DOHH2 (cell line): ENCODE results near the gene ZNF536.

Experiments
- H3F3A ChIP-seq: fragments of 200-600 bp; sonication (generic), shearing (Covaris generic); 2 replicates; pipeline ENCODE4 v1.6.0; 2016; ENCODE audit warnings: antibody characterized with exemption, mild to moderate bottlenecking; ENCODE audit not compliant: control insufficient read depth, insufficient read depth
- H3K27ac ChIP-seq: fragments of 200-600 bp; sonication (generic); 2 replicates; pipeline ENCODE4 v1.5.1; 2014; ENCODE audit warnings: low read depth, mild to moderate bottlenecking, low read length, moderate library complexity
- H3K27me3 ChIP-seq: fragments of 200-600 bp; sonication (generic); 2 replicates; pipeline ENCODE4 v1.6.1; 2014; ENCODE audit warnings: mild to moderate bottlenecking, low read length, mixed read lengths; ENCODE audit not compliant: control insufficient read depth
- H3K36me3 ChIP-seq: fragments of 200-600 bp; sonication (generic); 2 replicates; pipeline ENCODE4 v1.6.1; 2014; ENCODE audit warnings: mild to moderate bottlenecking, low read length, moderate library complexity, mixed read lengths; ENCODE audit not compliant: control insufficient read depth
- H3K4me1 ChIP-seq: fragments of 200-600 bp; sonication (generic); 2 replicates; pipeline ENCODE4 v1.6.1; 2014; ENCODE audit warnings: mild to moderate bottlenecking, low read length, mixed read lengths; ENCODE audit not compliant: control insufficient read depth
- H3K4me2 ChIP-seq: fragments of 200-600 bp; sonication (generic); 2 replicates; pipeline ENCODE4 v1.6.0; 2014; ENCODE audit warnings: mild to moderate bottlenecking, low read length, moderate library complexity
- H3K4me3 ChIP-seq: fragments of 200-600 bp; sonication (generic); 2 replicates; pipeline ENCODE4 v1.5.1; 2014; ENCODE audit warnings: mild to moderate bottlenecking, low read length, mixed read lengths
- H3K79me2 ChIP-seq: fragments of 200-600 bp; sonication (generic); 2 replicates; pipeline ENCODE4 v1.6.1; 2014; ENCODE audit warnings: mild to moderate bottlenecking, low read length, mixed read lengths; ENCODE audit not compliant: control insufficient read depth
- H3K9me2 ChIP-seq: fragments of 200-600 bp; sonication (generic); replicated peaks from 2 replicates; pipeline ENCODE4 v1.6.1; 2014; ENCODE audit warnings: mild to moderate bottlenecking, low read length, mixed read lengths; ENCODE audit not compliant: control insufficient read depth
- H3K9me3 ChIP-seq: fragments of 200-600 bp; sonication (generic); 2 replicates; pipeline ENCODE4 v1.6.1; 2014; ENCODE audit warnings: antibody characterized with exemption, low read length, mixed read lengths; ENCODE audit not compliant: control insufficient read depth, insufficient read depth
- H4K20me1 ChIP-seq: fragments of 200-600 bp; sonication (generic); 2 replicates; pipeline ENCODE4 v1.6.0; 2014; ENCODE audit warnings: low read depth, mild to moderate bottlenecking, antibody characterized with exemption, low read length, moderate library complexity; ENCODE audit not compliant: control insufficient read depth, insufficient read depth
- EZH2phosphoT487 ChIP-seq: fragments of 200-600 bp; sonication (generic); IDR thresholded peaks from 2 replicates; pipeline ENCODE4 v1.6.1; 2017; ENCODE audit warnings: borderline replicate concordance, mild to moderate bottlenecking, antibody characterized with exemption, low read length, moderate library complexity, mixed read lengths
- TF ChIP-seq, protein P1 (sequence below): fragments of 200-600 bp; sonication (generic); IDR thresholded peaks from one replicate; pipeline ENCODE4 v1.5.1; 2014; ENCODE audit warnings: antibody characterized with exemption, mild to moderate bottlenecking, low read depth, low read length; ENCODE audit not compliant: poor library complexity, severe bottlenecking

The ZNF536 gene

DNA sequence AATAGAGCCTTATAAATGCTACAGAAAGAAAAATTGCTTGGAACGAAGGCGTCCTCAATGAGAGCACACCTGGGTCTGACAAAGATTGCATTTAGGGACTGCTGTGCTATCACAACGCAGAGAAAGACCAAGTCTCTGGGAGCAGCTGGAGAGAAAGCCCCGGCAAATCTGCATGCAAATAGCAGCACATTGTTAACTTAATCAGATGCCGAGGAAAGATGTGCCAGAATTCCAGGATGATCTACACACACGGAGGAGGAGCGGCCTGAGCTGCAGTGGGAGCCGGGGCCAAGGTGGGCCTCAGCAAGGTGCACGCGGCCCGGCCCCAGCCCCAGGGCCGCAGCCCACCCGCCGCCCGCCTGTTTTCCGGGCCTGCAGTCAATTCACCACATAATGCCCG is 1.4 kb downstream of the ZNF536 start:
- Histone ChIP-seq H3K27ac (no peak overlapping the region), H3F3A (no peaks in the 10 kb centered on the region), H3K4me2 (no peak overlapping the region), H3K9me2 (no peaks in the 10 kb centered on the region), H3K4me3 (no peak overlapping the region), H3K27me3 (no peaks in the 10 kb centered on the region), H3K4me1 (no peaks in the 10 kb centered on the region), H3K9me3 (no peaks in the 10 kb centered on the region), H3K79me2 (no peaks in the 10 kb centered on the region), H3K36me3 (no peaks in the 10 kb centered on the region), H4K20me1 (no peaks in the 10 kb centered on the region)
- TF ChIP-seq, protein P1, sequence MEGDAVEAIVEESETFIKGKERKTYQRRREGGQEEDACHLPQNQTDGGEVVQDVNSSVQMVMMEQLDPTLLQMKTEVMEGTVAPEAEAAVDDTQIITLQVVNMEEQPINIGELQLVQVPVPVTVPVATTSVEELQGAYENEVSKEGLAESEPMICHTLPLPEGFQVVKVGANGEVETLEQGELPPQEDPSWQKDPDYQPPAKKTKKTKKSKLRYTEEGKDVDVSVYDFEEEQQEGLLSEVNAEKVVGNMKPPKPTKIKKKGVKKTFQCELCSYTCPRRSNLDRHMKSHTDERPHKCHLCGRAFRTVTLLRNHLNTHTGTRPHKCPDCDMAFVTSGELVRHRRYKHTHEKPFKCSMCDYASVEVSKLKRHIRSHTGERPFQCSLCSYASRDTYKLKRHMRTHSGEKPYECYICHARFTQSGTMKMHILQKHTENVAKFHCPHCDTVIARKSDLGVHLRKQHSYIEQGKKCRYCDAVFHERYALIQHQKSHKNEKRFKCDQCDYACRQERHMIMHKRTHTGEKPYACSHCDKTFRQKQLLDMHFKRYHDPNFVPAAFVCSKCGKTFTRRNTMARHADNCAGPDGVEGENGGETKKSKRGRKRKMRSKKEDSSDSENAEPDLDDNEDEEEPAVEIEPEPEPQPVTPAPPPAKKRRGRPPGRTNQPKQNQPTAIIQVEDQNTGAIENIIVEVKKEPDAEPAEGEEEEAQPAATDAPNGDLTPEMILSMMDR, result no peak
- TF ChIP-seq EZH2phosphoT487, result no peak

DNA sequence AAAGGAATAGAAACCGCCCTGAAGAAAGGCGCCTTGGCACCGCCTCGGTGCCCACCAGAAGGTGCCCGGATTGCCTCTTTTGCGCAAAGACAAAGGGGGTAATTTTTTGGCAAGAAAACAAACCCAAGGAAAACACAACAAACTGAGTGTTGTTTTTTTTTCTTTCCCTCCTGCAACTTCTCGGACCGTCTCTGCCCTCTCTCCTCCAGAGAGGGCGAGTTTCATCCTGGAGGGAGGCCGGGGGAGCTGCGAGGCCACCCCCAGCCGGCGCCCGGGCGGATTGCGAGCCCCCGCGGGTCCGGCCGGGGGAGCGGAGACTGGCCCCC is 2.3 kb downstream of the ZNF536 start:
- Histone ChIP-seq H3K4me3 (no peak overlapping the region), H3K79me2 (no peaks in the 10 kb centered on the region), H4K20me1 (no peaks in the 10 kb centered on the region), H3K27ac (no peak overlapping the region), H3F3A (no peaks in the 10 kb centered on the region), H3K36me3 (no peaks in the 10 kb centered on the region), H3K9me2 (no peaks in the 10 kb centered on the region), H3K9me3 (no peaks in the 10 kb centered on the region), H3K4me1 (no peaks in the 10 kb centered on the region), H3K27me3 (no peaks in the 10 kb centered on the region), H3K4me2 (no peak overlapping the region)
- TF ChIP-seq, protein P1, result no peak
- no peak for TF ChIP-seq EZH2phosphoT487

DNA sequence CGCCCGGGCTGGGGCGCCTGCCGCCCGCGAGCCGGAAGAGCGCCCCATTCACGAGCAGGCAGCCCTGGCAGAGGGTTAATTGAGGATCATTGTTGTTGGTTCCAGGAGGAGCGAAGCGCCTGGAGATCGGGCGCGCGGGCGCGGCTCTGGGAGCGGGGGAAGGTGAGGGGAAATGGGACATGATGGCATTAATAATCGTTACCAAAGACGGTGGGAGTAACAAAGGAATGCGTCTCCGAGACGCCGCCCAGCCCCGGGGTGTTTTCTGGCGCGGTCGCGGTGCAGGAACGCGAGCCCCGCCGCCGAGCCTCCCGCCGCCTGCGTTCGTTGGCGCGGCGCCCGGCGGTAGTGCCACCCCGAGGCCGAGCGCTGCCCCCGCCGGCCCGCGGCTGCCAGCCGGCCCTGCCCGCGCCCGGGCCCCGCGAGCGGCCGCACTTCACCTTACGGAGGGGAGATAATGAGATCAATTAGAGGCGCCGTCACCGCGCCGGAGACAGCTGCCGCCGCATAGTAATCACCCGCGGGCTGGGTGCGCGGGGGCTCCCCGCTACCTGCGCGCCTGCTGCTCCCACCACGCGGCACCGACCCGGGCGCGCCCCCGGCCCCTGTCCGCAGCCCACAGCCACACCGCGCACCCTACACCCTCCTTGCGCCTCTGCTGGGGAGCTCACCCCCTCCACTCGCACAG is 2.8 kb downstream of the ZNF536 start:
- no peaks in the 10 kb centered on the region for H3K36me3 ChIP-seq
- no peaks in the 10 kb centered on the region for H3K4me1 ChIP-seq
- no peak overlapping the region for H3K27ac ChIP-seq
- no peaks in the 10 kb centered on the region for H3K79me2 ChIP-seq
- H3K9me2 ChIP-seq, result no peaks in the 10 kb centered on the region
- H3K4me3 ChIP-seq, result no peak overlapping the region
- H3F3A ChIP-seq, result no peaks in the 10 kb centered on the region
- no peaks in the 10 kb centered on the region for H4K20me1 ChIP-seq
- TF ChIP-seq, protein P1, result no peak
- no peak for TF ChIP-seq EZH2phosphoT487
- H3K9me3 ChIP-seq, result no peaks in the 10 kb centered on the region
- no peaks in the 10 kb centered on the region for H3K27me3 ChIP-seq
- H3K4me2 ChIP-seq, result no peak overlapping the region
